DMS153 treated with DMSO at 0.1 percent for 48 hours (cell line): Measurements from ENCODE around the gene SLAMF6.
"Not testable (repeated sequence)": the region's sequence is repeated elsewhere in the genome, so short reads cannot be mapped to it uniquely, and the experiment has no call there.

Experiments
- DNase-seq: peaks from one replicate; lab custom pipeline; 2025; ENCODE audit not compliant: unreplicated experiment; lab: John Stamatoyannopoulos, UW

The SLAMF6 gene

DNA sequence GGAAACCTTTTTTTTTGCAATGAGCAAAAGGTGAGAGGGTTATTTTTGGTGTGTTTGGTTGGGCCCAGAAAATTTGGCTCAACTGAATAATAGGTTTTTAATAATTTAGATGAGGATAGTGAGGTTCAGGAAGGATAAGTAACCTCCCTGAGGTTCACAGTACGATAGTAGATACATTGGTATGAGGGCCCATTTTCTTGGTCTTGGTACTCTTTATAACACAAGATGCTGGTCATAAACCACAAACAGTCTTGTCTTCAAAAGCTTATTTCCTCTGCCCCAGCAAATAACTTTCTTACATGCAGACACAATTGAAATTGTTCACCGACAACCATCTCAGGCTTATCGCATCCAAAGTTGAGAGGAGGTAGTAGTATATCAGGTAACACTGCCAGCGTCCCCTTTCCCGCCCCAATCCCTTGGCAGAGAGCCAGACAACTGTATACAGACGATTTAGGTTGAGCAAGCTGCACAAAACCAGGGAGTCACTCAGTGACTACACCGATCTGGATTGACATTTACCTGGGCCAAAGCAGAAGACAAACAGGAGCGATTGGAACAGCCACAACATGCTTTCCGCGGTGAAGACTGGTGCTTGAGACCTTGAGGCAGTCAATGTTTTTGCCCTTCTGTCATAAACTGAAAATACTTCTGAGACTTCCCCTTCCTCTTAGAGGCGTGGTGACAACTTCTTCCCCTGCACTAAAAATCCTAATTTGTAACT is at the start of gene SLAMF6:
Gene SLAMF6 (minus strand): TSS at position 634 of the 724 bp plus-strand sequence. CDS start 63 bp downstream, at position 571.
- DNase-seq: no peak

DNA sequence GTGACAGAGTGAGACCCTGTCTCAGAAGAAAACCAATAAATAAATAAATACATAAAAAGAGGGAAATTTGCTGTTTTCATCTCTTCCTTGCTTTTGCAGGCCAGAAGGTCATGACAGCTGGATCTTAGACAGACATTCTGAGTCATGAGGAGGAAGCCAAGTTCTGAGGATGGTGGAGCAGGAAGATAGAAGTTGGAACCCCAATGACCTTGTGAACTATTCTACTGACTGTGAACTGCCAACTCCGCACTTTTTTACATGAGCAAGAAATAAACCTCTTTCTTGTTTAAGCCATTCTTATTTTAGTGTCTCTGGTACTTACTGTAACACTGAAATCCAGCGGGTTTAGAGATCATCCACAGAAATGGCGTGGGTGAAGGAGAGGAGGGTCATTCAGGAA is 47.8 kb upstream of the SLAMF6 start:
- no peak for DNase-seq

DNA sequence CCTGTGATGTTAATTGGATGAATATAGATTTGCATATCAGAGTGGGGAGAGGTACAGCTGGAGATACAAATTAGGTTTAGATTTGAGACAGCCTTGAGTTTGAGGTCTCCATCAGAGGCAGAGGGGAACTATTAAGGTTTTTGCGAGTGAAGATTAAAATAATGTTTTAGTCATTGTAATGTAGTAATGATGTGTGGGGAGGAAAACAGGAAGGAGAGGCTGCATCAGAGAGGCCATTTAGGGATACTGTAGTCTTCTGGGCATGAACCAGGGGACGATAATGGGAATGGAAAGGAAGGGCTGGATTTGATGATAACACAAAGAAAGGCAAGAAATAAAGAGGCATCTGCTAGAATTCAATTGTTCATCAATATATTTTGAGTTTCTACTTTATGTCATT is 46.8 kb upstream of the SLAMF6 start:
- DNase-seq: no peak

DNA sequence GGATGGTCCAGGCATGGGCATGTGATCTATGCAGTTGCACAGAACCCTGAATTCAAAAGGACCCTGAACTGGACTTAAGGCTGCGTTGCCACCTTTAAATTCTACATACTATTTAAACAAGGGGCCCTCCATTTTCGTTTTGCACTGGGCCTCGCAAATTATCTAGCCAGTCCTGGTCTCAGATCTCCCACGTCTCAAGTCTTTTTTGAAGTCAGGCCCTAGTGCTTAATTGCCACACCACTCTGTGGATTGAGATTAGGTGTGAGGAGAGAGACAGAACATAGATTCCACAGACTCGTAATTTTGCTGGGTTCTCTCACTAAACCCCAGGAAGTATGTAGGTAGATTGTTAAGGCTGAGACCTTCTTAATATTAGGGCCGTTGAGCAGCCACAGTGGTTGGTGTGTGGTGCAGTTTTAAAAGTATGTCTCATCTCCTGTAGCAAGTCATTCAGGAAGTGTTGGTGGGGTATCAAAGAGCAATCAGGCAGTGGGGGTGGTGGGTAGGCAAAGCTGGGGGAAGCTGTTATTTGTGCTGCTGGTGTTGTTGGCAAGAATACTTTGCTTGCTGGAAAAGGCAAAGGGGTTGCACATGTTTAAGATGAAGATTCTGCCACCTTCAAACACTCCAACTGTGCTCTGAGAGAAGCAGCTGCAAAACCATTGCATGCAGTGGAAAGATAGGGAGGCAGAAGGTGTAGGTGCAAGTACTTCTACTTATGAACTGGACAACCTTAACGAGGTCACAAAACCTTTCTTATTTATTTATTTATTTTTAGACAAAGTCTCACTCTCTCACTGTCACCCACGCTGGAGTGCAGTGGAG is 45.0 kb upstream of the SLAMF6 start:
- DNase-seq: no peak

DNA sequence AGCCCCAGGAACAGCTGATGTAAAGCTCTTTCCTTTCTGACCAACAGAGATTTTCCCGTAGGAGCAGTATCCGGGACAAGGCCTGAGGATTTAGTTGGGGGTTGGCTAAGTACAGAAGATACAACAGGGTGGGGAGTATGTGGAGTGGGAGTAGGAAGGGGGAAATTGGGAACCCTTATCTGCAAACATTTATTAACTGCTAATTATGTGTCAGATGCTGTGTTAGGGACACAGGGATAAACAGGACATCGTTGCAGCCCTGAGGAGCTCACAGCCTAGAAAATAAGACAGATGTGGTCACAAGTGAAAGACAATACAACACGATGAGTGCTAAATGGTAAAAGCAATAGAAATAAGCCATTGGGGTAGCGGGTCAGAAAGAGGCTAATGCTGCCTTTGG is 44.3 kb upstream of the SLAMF6 start:
- DNase-seq: no peak

DNA sequence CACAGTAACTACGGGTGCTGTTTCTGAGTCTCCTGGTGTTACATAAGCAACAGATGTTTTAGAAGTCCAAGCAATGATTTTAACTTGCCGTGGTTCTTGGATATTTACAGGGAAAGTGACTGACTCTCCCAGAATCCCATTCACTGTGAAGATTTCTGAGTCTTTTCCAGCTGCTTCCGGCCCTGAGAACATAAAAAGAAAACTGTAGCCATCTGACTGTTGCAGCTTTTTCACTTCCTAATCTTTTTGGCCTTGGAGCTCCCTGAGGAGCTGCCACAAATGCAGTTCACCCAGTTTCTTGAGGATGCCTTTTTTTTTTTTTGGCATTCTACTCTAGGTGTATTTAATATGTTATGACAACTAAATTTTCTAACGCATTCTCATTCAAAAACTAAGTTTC is 42.5 kb upstream of the SLAMF6 start:
- DNase-seq: no peak

DNA sequence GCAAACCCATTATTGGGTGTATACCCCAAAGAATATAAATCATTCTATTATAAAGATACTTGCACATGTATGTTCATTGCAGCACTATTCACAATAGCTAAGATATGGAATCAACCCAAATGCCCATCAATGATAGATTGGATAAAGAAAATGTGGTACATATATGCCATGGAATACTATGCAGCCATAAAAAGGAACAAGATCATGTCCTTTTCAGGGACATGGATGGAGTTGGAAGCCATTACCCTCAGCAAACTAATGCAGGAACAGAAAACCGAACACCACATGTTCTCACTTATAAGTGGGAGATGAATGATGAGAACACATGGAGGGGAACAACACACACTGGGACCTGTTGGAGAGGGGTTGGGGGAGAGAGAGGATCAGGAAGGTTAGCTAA is 40.2 kb upstream of the SLAMF6 start:
- not testable (repeated sequence) for DNase-seq

DNA sequence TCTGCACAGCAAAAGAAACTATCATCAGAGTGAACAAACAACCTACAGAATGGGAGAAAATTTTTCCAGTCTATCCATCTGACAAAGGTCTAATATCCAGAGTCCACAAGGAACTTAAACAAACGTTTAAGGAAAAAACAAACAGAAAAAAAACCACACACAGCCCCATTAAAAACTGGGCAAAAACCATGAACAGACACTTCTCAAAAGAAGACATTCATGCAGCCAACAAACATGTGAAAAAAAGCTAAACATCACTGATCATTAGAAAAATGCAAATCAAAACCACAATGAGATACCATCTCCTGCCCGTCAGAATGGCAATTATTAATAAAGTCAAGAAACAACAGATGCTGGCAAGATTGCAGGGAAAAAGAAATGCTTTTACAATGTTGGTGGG is 39.7 kb upstream of the SLAMF6 start:
- not testable (repeated sequence) for DNase-seq

DNA sequence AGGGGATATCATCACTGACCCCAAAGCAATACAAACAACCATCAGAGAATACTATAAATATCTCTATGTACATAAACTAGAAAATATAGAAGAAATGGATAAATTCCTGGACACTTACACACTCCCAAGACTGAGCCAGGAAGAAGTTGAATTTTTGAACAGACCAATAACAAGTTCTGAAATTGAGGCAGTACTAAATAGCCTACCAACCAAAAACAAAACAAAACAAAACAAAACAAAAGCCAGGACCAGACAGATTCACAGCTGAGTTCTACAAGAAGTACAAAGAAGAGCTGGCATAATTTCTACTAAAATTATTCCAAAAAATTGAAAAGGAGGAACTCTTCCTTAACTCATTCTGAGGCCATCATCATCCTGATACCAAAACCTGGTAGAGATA is 37.8 kb upstream of the SLAMF6 start:
- no peak for DNase-seq

DNA sequence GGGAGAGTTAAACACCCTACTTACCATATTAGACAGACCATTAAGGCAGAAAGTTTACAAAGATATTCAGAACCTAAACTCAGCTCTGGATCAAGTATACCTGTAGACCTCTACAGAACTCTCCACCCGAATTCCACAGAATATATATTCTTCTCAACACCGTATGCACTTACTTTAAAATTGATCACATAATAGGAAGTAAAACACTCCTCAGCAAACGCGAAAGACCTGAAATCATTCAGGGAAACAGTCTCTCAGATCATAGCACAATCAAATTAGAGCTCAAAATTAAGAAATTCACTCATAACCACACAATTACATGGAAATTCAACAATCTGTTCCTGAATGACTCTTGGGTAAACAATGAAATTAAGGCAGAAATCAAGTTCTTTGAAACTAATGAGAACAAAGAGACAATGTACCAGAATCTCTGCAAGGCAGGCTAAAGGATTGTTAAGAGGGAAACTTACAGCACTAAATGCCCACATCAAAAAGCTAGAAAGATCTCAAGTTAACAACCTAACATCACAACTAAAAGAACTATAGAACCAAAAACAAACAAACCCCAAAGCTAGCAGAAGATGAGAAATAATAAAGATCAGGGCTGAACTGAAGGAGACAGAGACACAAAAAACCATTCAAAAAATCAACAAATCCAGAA is 37.1 kb upstream of the SLAMF6 start:
- DNase-seq: no peak

DNA sequence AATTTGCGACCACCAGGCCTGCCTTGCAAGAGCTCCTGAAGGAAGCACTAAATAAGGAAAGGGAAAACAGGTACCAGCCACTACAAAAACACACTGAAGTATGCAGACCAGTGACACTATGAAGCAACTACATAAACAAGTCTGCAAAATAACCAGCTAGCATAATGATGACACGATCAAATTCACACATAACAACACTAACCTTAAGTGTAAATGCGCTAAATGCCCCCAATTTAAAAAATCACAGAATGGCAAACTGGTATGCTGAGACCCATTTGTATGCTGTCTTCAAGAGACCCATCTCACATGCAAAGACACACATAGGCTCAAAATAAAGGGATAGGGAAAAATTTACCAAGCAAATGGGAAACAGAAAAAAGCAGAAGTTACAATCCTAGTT is 36.4 kb upstream of the SLAMF6 start:
- DNase-seq: not testable (repeated sequence)

DNA sequence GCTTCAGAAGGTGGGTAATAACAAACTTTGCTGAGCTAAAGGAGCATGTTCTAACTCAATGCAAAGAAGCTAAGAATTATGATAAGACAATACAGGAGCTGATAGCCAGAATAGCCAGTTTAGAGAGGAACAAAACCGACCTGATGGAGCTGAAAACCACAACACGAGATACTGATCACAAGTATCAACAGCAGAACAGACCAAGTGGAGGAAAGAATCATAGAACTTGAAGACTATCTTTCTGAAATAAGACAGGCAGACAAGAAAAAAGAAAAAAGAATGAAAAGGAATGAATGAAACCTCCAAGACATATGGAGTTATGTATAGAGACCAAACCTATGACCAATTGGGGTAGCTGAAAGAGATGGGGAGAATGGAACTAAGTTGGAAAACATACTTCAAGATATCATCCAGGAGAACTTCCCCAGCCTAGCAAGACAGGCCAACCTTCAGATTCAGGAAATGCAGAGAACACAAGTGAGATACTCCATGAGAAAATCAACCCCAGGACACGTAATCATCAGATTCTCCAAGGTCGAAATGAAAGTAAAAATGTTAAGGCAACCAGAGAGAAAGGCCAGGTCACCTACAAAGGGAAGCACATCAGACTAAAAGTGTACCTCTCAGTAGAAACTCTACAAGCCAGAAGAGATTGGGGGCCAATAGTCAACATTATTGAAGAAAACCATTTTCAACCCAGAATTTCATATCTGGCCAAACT is 35.8 kb upstream of the SLAMF6 start:
- DNase-seq: no peak

DNA sequence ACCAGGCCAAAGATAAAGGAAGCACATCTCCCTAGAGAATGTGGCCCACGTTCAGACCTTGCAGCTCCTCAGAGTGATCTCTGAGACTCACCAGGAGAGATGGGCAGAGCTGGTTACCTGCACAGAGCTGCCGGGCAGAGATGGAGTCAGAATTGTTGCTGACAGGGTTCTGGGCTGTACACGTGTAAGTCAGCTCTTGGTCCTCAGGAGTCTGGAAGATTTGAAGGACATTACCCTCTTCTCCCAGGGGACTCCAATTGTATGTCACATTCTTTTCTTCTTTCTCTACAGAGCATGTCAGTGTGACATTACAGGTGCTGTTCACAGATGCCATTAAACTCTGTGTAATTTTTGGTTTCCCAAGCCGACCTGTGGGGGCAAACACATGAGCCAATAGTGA is 30.7 kb upstream of the SLAMF6 start:
- no peak for DNase-seq

DNA sequence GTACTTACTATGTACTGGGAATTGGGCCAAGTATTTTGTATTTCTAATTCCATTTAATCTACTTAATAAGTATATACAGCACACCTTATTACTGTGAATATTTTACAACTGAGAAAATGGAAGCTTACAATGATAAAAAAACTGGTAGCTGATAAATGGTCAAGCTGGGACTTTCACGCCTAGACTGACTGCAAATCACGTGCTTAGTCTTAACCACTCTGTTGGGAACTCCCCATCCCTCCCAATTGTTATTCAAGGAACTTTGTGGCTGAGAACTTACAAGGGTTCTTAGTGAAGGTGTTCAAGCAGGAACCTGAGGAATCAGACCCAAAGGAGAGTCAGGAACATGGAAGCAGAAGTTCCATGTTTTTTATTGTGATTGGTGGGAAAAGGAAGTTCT is 29.4 kb upstream of the SLAMF6 start:
- no peak for DNase-seq

DNA sequence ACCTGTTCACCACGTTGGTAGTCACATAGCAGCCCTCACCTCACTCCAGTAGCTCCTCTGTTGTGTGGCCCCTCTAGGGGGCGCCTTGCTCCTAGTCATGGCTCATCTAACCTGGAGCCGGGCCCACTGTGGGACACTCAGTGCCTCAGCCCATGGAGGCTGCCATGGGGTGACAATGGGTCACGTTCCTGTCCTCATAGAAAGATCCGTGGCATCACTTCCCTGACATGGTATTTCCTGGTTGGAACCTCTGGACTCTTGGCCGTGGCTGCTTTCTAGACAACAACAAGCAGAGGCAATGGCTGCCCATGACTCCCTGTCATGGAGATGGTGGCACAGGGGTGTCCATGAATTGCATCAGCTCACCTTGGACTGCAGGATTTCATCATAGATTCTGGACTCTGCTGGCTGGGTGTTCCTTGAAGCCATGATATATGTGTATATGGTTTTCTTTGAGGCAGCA is 27.5 kb upstream of the SLAMF6 start:
- DNase-seq: no peak

DNA sequence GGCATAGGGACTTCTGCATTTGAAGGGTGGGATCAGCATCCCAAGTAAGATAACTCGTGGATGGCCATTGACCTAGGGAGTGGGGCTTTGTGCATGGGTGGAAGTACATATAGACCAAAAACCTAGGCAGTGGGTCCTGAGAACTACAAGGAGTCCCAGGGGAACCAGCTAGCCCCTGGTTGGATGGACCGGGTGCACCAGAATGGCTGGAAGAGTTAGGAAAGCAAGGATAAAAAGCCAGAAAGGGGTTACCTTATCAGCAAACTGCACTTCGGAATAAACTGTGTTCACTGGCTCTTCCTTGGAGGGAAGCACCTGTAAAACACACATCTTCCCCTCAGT is 26.6 kb upstream of the SLAMF6 start:
- no peak for DNase-seq

DNA sequence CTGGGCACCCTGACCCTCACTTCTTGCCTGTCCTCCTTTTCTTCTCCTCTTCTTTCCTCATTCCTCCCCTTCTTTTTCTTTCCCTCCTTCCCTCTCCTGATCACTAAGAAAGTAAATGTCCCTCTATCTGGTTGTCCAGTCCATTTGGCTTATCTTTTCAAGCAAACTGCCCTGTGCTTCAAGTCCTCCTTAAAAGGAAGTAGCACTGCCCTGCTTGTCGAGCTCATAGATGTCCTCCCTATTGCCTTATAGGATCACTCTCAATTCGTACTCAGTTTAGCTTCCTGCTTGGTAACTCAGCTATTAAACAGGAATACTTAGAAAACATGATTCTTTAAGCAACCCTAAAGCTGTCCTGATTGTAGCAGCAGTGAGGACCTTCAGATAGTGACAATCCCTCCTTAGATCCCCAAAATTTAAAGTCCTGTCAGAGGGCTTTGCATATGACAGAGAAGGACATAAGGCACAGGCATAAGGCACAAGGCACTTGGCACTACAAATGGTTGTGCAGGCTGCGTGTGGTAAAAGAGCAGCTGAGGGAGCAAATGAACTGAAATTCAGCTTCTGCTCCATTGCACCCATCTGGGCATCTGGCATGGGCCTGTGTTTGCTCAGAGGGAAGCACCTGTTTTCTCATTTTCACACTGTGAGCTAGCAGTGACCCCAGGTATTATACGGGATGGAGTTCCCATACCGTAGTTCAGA is 26.1 kb upstream of the SLAMF6 start:
- DNase-seq: no peak

DNA sequence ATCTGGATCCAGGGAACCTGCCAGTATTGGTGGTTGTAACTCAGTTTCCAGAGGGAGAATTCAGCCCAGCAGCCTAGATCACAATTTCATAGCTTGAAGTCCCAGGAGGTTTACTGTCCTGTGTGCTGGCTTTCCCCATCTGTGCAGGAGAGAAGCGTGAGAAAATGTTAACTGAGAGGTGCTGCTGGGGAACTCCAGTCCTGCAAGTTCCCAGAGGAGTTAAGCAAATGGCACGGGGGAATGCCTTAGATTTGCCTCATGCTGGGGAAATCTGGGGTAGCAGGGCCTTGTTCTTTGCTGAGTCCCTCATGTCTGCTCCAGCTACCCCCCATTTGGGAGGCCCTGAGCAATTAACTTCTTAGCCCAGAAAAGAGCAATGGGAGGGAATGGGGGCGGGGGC is 25.1 kb upstream of the SLAMF6 start:
- DNase-seq: no peak

DNA sequence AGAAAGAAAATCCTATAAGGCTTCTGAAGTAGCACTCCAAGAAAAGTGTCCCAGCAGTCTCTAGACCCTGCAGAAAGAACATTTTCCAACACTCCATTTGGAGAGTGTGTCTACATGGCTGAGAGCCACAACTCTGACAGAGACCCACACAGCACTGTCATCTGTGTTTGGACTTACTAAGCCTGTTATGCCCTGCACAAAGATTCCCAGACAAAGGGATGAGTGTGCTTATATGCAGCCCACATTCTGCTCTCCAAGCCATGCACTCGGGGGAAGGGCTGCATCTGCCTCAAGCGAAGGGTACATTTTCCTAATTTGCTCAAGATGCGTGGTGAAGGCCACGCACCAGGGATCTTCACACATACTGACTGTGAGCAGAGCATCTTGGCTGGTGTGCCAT is 24.4 kb upstream of the SLAMF6 start:
- DNase-seq: no peak

DNA sequence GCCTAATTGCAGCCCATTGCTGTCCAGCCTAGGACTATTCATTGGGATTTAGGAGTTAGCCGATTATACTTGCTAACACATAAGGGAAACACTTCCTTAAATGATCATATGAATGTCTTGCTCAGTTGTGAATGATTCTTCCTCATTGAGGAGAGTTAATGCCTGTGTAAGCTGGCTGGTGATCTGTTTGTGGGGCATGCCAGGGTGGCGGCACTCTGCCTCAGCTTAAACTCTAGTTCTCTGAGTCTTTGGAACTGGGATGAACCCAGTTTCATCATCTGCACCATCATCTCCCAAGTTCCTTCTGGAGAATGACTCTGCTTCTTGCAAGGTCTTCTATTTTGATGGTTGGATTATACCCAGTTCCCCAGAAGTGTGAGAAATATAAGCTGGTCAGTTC is 23.9 kb upstream of the SLAMF6 start:
- DNase-seq: no peak

DNA sequence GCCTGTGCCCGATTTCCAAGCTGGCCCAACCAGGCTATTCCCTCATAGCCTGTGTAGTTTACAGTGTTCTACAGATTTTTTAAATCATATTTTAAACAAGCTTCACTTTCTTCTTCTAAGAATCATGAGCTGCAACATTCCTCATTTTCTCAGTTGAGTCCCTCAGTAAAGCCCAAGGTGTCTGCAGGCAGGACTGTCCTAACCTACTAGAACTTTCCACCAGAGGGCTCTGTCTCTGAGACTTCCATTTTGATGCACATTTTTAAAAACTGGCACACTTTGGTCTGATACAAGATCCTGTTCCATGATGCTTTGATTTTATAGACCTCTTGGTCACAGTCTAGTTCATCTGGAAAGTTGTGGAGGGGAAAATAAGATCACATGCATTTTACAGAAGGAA is 21.6 kb upstream of the SLAMF6 start:
- no peak for DNase-seq
